Loucy (cell line): ENCODE data around the gene IFNLR1.

ENCODE experiments used
- CTCF ChIP-seq: fragments of 200-600 bp; sonication (generic); conservative IDR thresholded peaks from 2 replicates; pipeline ENCODE4 v1.5.1; 2014; ENCODE audit warnings: mild to moderate bottlenecking, antibody characterized with exemption, low read length
- EZH2phosphoT487 ChIP-seq: fragments of 200-600 bp; IDR thresholded peaks from 2 replicates; pipeline ENCODE4 v1.6.1; 2018; ENCODE audit warnings: antibody characterized with exemption, mild to moderate bottlenecking, moderate library complexity, borderline replicate concordance

GRCh38 chr1:24122776-24123175 is 64.3 kb downstream of the IFNLR1 start:
- TF ChIP-seq CTCF: no peak
- TF ChIP-seq EZH2phosphoT487: no peak
